HTERT RPE-1 (cell line): ENCODE measurements around the gene EIF4G1.
"Not testable (repeated sequence)": the region's sequence is repeated elsewhere in the genome, so short reads cannot be mapped to it uniquely, and the experiment has no call there.

Experiments
- in situ Hi-C: fragments of 300-500 bp; cut with MboI; formaldehyde crosslinking; loops from 4 replicates; pipeline ENCODE4 v1.14.3; 2020; ENCODE audit warnings: low sequenced_read_pairs

The EIF4G1 gene

GRCh38 chr3:184314363-184314699 is at the start of gene EIF4G1:
EIF4G1 (plus strand) TSS chr3:184314606; CDS start chr3:184315797, 1,191 bp downstream.
- in situ Hi-C loops, result no loop called here

- in situ Hi-C loops, result not testable (repeated sequence)
These were observed 47.2 kb upstream of the EIF4G1 start for GRCh38 chr3:184267249-184267648.

- in situ Hi-C loops, result no loop called here
These were observed 42.1 kb upstream of the EIF4G1 start for GRCh38 chr3:184272269-184272668.

GRCh38 chr3:184275381-184275701 is 39.1 kb upstream of the EIF4G1 start:
- in situ Hi-C loops, result no loop called here

- in situ Hi-C loops, result no loop called here
These were observed 38.2 kb upstream of the EIF4G1 start, which contains the start of gene ECE2 for GRCh38 chr3:184275961-184276910. ECE2 (plus strand) TSS chr3:184276022; CDS start chr3:184276154, 132 bp downstream.

GRCh38 chr3:184277366-184277765 is 37.0 kb upstream of the EIF4G1 start:
- in situ Hi-C loops, result no loop called here

GRCh38 chr3:184282941-184283340 is 31.5 kb upstream of the EIF4G1 start:
- in situ Hi-C loops, result no loop called here

GRCh38 chr3:184283681-184284080 is 30.7 kb upstream of the EIF4G1 start:
- in situ Hi-C loops, result no loop called here

- in situ Hi-C loops, result no loop called here
These were observed 29.7 kb upstream of the EIF4G1 start for GRCh38 chr3:184284696-184285095.

- in situ Hi-C loops, result no loop called here
These were observed 24.9 kb upstream of the EIF4G1 start for GRCh38 chr3:184289426-184289938.

GRCh38 chr3:184290331-184290730 is 24.1 kb upstream of the EIF4G1 start:
- in situ Hi-C loops, result no loop called here

GRCh38 chr3:184291044-184291737 is 23.2 kb upstream of the EIF4G1 start:
- in situ Hi-C loops, result no loop called here

- in situ Hi-C loops, result no loop called here
These were observed 22.5 kb upstream of the EIF4G1 start for GRCh38 chr3:184291738-184292445.

GRCh38 chr3:184295771-184296170 is 18.6 kb upstream of the EIF4G1 start:
- in situ Hi-C loops, result no loop called here

GRCh38 chr3:184296616-184297015 is 17.8 kb upstream of the EIF4G1 start:
- in situ Hi-C loops, result no loop called here

- in situ Hi-C loops, result no loop called here
These were observed 15.5 kb upstream of the EIF4G1 start, which contains the start of gene PSMD2 for GRCh38 chr3:184298759-184299487. PSMD2 (plus strand) TSS chr3:184299241; CDS start chr3:184299267, 26 bp downstream.

GRCh38 chr3:184299488-184300377 is 14.7 kb upstream of the EIF4G1 start:
- in situ Hi-C loops, result no loop called here

- in situ Hi-C loops, result no loop called here
These were observed 14.1 kb upstream of the EIF4G1 start for GRCh38 chr3:184300378-184300720.

GRCh38 chr3:184305577-184305976 is 8.8 kb upstream of the EIF4G1 start:
- in situ Hi-C loops, result no loop called here
